Measurements from ENCODE around the gene LHFPL3. TPM values are rescaled to one million over a fixed set of nuclear protein-coding genes. Genes with fewer than 3 reads are reported as not detected.

LHFPL3 gene
- total and polyA plus RNA-seq, 2 experiments from 2014 or later: 0.24 TPM; not detected in 1

- no peak for TF ChIP-seq CTCF (conservative IDR thresholded peaks at IDR 0.05; ENCODE audit: low read depth in 2 of 2)
Observed at GRCh38 chr7:104352736-104353135, 24.3 kb downstream of the LHFPL3 start (continued).

GRCh38 chr7:104357166-104357565, 28.8 kb downstream of the LHFPL3 start:
- TF ChIP-seq EZH2 (IDR thresholded peaks at IDR 0.05; ENCODE audit: low read depth, unreplicated experiment) (no peak), ZNF462 (CRISPR knock-in tag; IDR thresholded peaks at IDR 0.05) (no peak)
- Mint-ChIP-seq H3K27me3 (ENCODE audit: insufficient read depth, low read depth, poor library complexity) (no peaks in the 10 kb centered on the region), H3K4me1 (peaks cover 11% of the 10 kb centered on the region), H3K4me3 (no peak overlapping the region), H3K36me3 (ENCODE audit: low read depth) (no peaks in the 10 kb centered on the region), H3K9me3 (no peaks in the 10 kb centered on the region), H3K27ac (no peak overlapping the region)
- no peak overlapping the region for H3K4me2 ChIP-seq
- H2AFZ ChIP-seq: no peak overlapping the region
- H3K36me3 ChIP-seq (ENCODE audit: insufficient read depth): no peaks in the 10 kb centered on the region
- H3K4me3 ChIP-seq: no peak overlapping the region
- H3K4me1 ChIP-seq (ENCODE audit: insufficient read depth): peaks cover 17% of the 10 kb centered on the region
- H3K27ac ChIP-seq (ENCODE audit: low read depth): no peak overlapping the region
- no peaks in the 10 kb centered on the region for H3K27me3 ChIP-seq (ENCODE audit: insufficient read depth)
- H3K9me2 ChIP-seq (ENCODE audit: insufficient read depth): 0 out of 2 replicates have a peak, but pooled peaks cover 5% of the 10 kb centered on the region
- H3F3A ChIP-seq (replicated peaks; ENCODE audit: low read depth): no peaks in the 10 kb centered on the region
- H3K79me2 ChIP-seq (replicated peaks; ENCODE audit: insufficient read depth): no peaks in the 10 kb centered on the region
- ATAC-seq (no peak), DNase-seq (ENCODE audit: low spot score) (no peak)
- no peaks in the 10 kb centered on the region for H4K20me1 ChIP-seq (replicated peaks; ENCODE audit: insufficient read depth)
